GM12878 (cell line): ENCODE data around the gene HCAR2. TPM values are rescaled to one million over a fixed set of nuclear protein-coding genes. Genes with fewer than 3 reads are reported as not detected.
A peak's percentile ranks its signal among the peaks of the same experiment; 100 is the strongest.

Experiments used
- ATAC-seq: fragments of 200-7000 bp; cut with Tn5 transposase; 3 replicates; pipeline ENCODE4 v1.9.1; 2020; ENCODE audit warnings: mild to moderate bottlenecking, moderate library complexity
- BruUV-seq: library from RNA; stranded (reverse); fragments of 400-500 nt; replicated peaks from 2 replicates; lab custom pipeline; 2021; lab: Mats Ljungman, UMichigan
- CTCF ChIA-PET: fragments of 300-600 bp; sonication (Branson Sonifier 250); formaldehyde crosslinking; extraction: SDS; loops from one replicate; lab custom pipeline; 2021; ENCODE audit warnings: inconsistent platforms; lab: Yijun Ruan, JAX
- POLR2A ChIA-PET: fragments of 350-600 bp; formaldehyde crosslinking; extraction: SDS; loops from one replicate; lab custom pipeline; 2021; ENCODE audit warnings: inconsistent platforms; lab: Charles Lee
- RAD21 ChIA-PET: fragments of 300-600 bp; sonication (Branson Sonifier 250); formaldehyde crosslinking; loops from one replicate; lab custom pipeline; 2023; ENCODE audit warnings: antibody characterized with exemption; ENCODE audit not compliant: unreplicated experiment; lab: Charles Lee
- SMC1A ChIA-PET: fragments of 300-600 bp; sonication (Branson Sonifier 250); formaldehyde crosslinking; loops from one replicate; lab custom pipeline; 2023; ENCODE audit not compliant: unreplicated experiment, uncharacterized antibody; lab: Charles Lee
- DNase-seq: peaks from one replicate; pipeline ENCODE4 v3.0.0-alpha.2; 2011; ENCODE audit warnings: low read depth, low spot score
- FAIRE-seq: peaks from 3 replicates; lab custom pipeline; 2011; peaks lifted over from hg19 to GRCh38; lab: Jason Lieb, UNC
- H2AFZ ChIP-seq: 2 replicates; pipeline ENCODE4 v1.6.0; 2011; ENCODE audit warnings: low read depth, low read length, control low read depth; ENCODE audit not compliant: control insufficient read depth
- H3K27ac ChIP-seq: 2 replicates; pipeline ENCODE4 v1.5.1; 2011; ENCODE audit warnings: control low read depth; ENCODE audit not compliant: control insufficient read depth, insufficient read depth
- H3K27me3 ChIP-seq, 2 experiments: replicated peaks in 1 of 2; 2 replicates each; pipeline versions ENCODE4 v1.6.0 to v1.6.1; 2011; ENCODE audit warnings: low read length in 1 of 2; ENCODE audit not compliant: control insufficient read depth in 2 of 2, insufficient read depth in 2 of 2
- H3K36me3 ChIP-seq, 2 experiments: 2 replicates each; pipeline ENCODE4 v1.5.1; 2011; ENCODE audit warnings: low read length in 1 of 2; ENCODE audit not compliant: control insufficient read depth in 2 of 2, insufficient read depth in 2 of 2
- H3K4me1 ChIP-seq: 2 replicates; pipeline ENCODE4 v1.6.1; 2011; ENCODE audit warnings: mild to moderate bottlenecking, low read length, moderate library complexity, mixed read lengths; ENCODE audit not compliant: control insufficient read depth, insufficient read depth
- H3K4me2 ChIP-seq: 2 replicates; pipeline ENCODE4 v1.6.0; 2011; ENCODE audit warnings: control low read depth; ENCODE audit not compliant: control insufficient read depth, insufficient read depth
- H3K4me3 ChIP-seq: fragments of 200-600 bp; sonication (generic); 2 replicates; pipeline ENCODE4 v1.5.1; 2016
- H3K79me2 ChIP-seq: 2 replicates; pipeline ENCODE4 v1.6.0; 2011; ENCODE audit warnings: low read length; ENCODE audit not compliant: control insufficient read depth, insufficient read depth
- H3K9ac ChIP-seq: 2 replicates; pipeline ENCODE4 v1.8.0; 2011; ENCODE audit warnings: low read length, control low read depth, mixed read lengths; ENCODE audit not compliant: control insufficient read depth, insufficient read depth
- H3K9me3 ChIP-seq: replicated peaks from 3 replicates; pipeline ENCODE4 v1.5.1; 2011; ENCODE audit warnings: mild to moderate bottlenecking, low read length; ENCODE audit not compliant: control insufficient read depth, insufficient read depth
- H4K20me1 ChIP-seq: 2 replicates; pipeline ENCODE4 v1.6.0; 2011; ENCODE audit not compliant: control insufficient read depth, insufficient read depth
- CHD4 ChIP-seq: fragments of 200-600 bp; sonication (generic); IDR thresholded peaks from 2 replicates; pipeline ENCODE4 v1.6.1; 2016; ENCODE audit warnings: mild to moderate bottlenecking
- E4F1 ChIP-seq: fragments of 450-650 bp; IDR thresholded peaks from 2 replicates; pipeline ENCODE4 v1.6.1; 2018; ENCODE audit warnings: borderline replicate concordance, mild to moderate bottlenecking; ENCODE audit not compliant: partially characterized antibody
- NR2C2 ChIP-seq: IDR thresholded peaks from 2 replicates; pipeline ENCODE4 v1.6.1; 2011; ENCODE audit warnings: borderline replicate concordance, low read depth; ENCODE audit not compliant: control insufficient read depth, insufficient read length
- PKNOX1 ChIP-seq: fragments of 450-650 bp; IDR thresholded peaks from 2 replicates; pipeline ENCODE4 v1.6.1; 2016; ENCODE audit warnings: mild to moderate bottlenecking
- RUNX3 ChIP-seq: IDR thresholded peaks from 2 replicates; pipeline ENCODE4 v1.6.1; 2012; ENCODE audit warnings: low read length, inconsistent platforms
- SMAD5 ChIP-seq: IDR thresholded peaks from 2 replicates; pipeline ENCODE4 v1.6.1; 2016; ENCODE audit warnings: antibody characterized with exemption, low read depth
- SREBF1 ChIP-seq: IDR thresholded peaks from 2 replicates; pipeline ENCODE4 v1.6.1; 2012; ENCODE audit warnings: mild to moderate bottlenecking, low read length
- SREBF2 ChIP-seq: IDR thresholded peaks from 2 replicates; pipeline ENCODE4 v1.6.1; 2012; ENCODE audit warnings: mild to moderate bottlenecking, low read length
- TCF12 ChIP-seq: IDR thresholded peaks from 2 replicates; pipeline ENCODE4 v1.6.1; 2011; ENCODE audit warnings: low read depth, mild to moderate bottlenecking, low read length
- ZNF592 ChIP-seq: fragments of 450-650 bp; IDR thresholded peaks from 2 replicates; pipeline ENCODE4 v1.6.1; 2017; ENCODE audit warnings: mild to moderate bottlenecking, moderate library complexity
- WGBS: methylation state at CpG from one replicate; pipeline ENCODE4 v1.1.6; 2016; ENCODE audit warnings: low lambda C conversion rate; ENCODE audit not compliant: insufficient replicate concordance, insufficient coverage; ENCODE audit errors: missing lambda C conversion rate; 5-methylcytosine and 5-hydroxymethylcytosine counted together
- in situ Hi-C: fragments of 300-500 bp; cut with MboI; formaldehyde crosslinking; loops from 9 replicates; pipeline ENCODE4 v1.14.3; 2018; ENCODE audit warnings: mixed read lengths
- intact Hi-C: fragments of 100-400 bp; cut with micrococcal nuclease; formaldehyde crosslinking; loops from one replicate; pipeline ENCODE4 v1.14.2; 2022; ENCODE audit not compliant: unreplicated experiment
- polyA plus RNA-seq, 11 experiments: library from polyadenylated mRNA; depleted of rRNA in 4 of 11; unstranded in 6 of 11; stranded (reverse) in 5 of 11; fragments of >200 nt; fragmentation: Nextera tagmentation in 4 of 11; fragmentation: Illumina TruSeq in 1 of 11; extraction: Ambion mirVana in 4 of 11; extraction: Trizol in 1 of 11; gene quantifications; 1 replicate in 1 of 11; 2 replicates in 10 of 11; pipeline versions ENCODE4 v1.2.1 to v1.2.3, GENCODE V29; 2011 to 2016; ENCODE audit warnings: inconsistent platforms in 2 of 11, missing spikeins in 2 of 11, low read depth in 1 of 11
- total RNA-seq, 4 experiments: library from RNA; depleted of rRNA in 3 of 4; stranded (reverse); fragments of >200 nt in 3 of 4; fragmentation: Illumina TruSeq in 1 of 4; extraction: Trizol in 1 of 4; gene quantifications; 2 replicates each; pipeline versions ENCODE4 v1.2.1 to v1.2.3, GENCODE V29; 2013 to 2021

Gene HCAR2
- total and polyA plus RNA-seq, 10 of the 15 experiments (the other 5 are each of a cell fraction or from before 2014, with no cell fraction given), result 0.19 to 0.66 (median 0.35) TPM

GRCh38 chr12:122740351-122740750 is 37.2 kb upstream of the HCAR2 start:
- Histone ChIP-seq H3K4me1 (no peaks in the 10 kb centered on the region), H4K20me1 (no peaks in the 10 kb centered on the region), H3K4me3 (no peak overlapping the region), H3K9ac (no peak overlapping the region), H3K27ac (no peak overlapping the region), H3K9me3 (peaks cover 2% of the 10 kb centered on the region; the same call in 1 of the 3 replicates), H3K36me3 (no peaks in the 10 kb centered on the region), H2AFZ (no peak overlapping the region), H3K27me3 (no peaks in the 10 kb centered on the region), H3K4me2 (no peak overlapping the region), H3K79me2 (no peaks in the 10 kb centered on the region)
- TF ChIP-seq RUNX3 (no peak), CHD4 (no peak), TCF12 (no peak)
- ATAC-seq, result no peak
- ChIA-PET SMC1A (no interaction called here), RAD21 (no interaction called here), POLR2A (no interaction called here), CTCF (no interaction called here)
- FAIRE-seq, result peak; percentile 31
- DNase-seq, result no peak
- intact Hi-C loops, result no loop called here
- 69% methylated on average over 7 of the region's 7 CpGs for WGBS
- BruUV-seq, result no TSS peak
- in situ Hi-C loops, result no loop called here

GRCh38 chr12:122738571-122738970 is 35.4 kb upstream of the HCAR2 start:
- SMC1A ChIA-PET, result interaction anchor here (1.2 to 1.3 kb wide), 2 partner anchors 14 to 101 kb away, joined by 3 to 5 read pairs; no protein-coding TSS in a partner anchor
- H3K4me2 ChIP-seq, result no peak overlapping the region
- 65% methylated on average over 7 of the region's 7 CpGs for WGBS
- in situ Hi-C loops, result no loop called here
- H4K20me1 ChIP-seq, result no peaks in the 10 kb centered on the region
- POLR2A ChIA-PET, result interaction anchor here (0.5 to 1.0 kb wide), 2 partner anchors 91 to 184 kb away, joined by 4 to 5 read pairs; no protein-coding TSS in a partner anchor
- RAD21 ChIA-PET, result interaction anchor here (0.6 kb wide), 1 partner anchor 81 kb away, joined by 3 read pairs; no protein-coding TSS in a partner anchor
- FAIRE-seq (no peak), DNase-seq (no peak), ATAC-seq (no peak)
- CTCF ChIA-PET, result no interaction called here
- H3K79me2 ChIP-seq, result no peaks in the 10 kb centered on the region
- H3K27me3 ChIP-seq, result no peaks in the 10 kb centered on the region
- H3K9me3 ChIP-seq, result peaks cover 2% of the 10 kb centered on the region; the same call in 1 of the 3 replicates
- peaks cover 7% of the 10 kb centered on the region for H3K4me1 ChIP-seq
- H3K27ac ChIP-seq, result no peak overlapping the region
- no peak overlapping the region for H2AFZ ChIP-seq
- no peak overlapping the region for H3K4me3 ChIP-seq
- H3K9ac ChIP-seq, result no peak overlapping the region
- intact Hi-C loops, result no loop called here
- BruUV-seq, result no TSS peak
- H3K36me3 ChIP-seq, result no peaks in the 10 kb centered on the region
- TF ChIP-seq PKNOX1, result no peak
- TF ChIP-seq SREBF2, result no peak
- TF ChIP-seq NR2C2, result no peak
- no peak for TF ChIP-seq SREBF1
- no peak for TF ChIP-seq SMAD5
- TF ChIP-seq ZNF592, result no peak
- TF ChIP-seq E4F1, result no peak
